ENCODE measurements around the gene SLC30A5.
A peak's percentile ranks its signal among the peaks of the same experiment; 100 is the strongest.
"Not testable (repeated sequence)": the region's sequence is repeated elsewhere in the genome, so short reads cannot be mapped to it uniquely, and the experiment has no call there.

Gene SLC30A5

GRCh38 chr5:69131304-69131703 is 37.5 kb downstream of the SLC30A5 start:
- TF ChIP-seq CTCF (IDR thresholded peaks at IDR 0.05; ENCODE audit: low read length, missing control alignments): no peak
- no peak for DNase-seq (ENCODE audit: low read depth)
- no peak overlapping the region for H3K4me3 ChIP-seq (replicated peaks; ENCODE audit: low read depth, low read length)

GRCh38 chr5:69134126-69134525 is 40.3 kb downstream of the SLC30A5 start:
- no peak for DNase-seq (ENCODE audit: low read depth)
- H3K4me3 ChIP-seq (replicated peaks; ENCODE audit: low read depth, low read length): no peak overlapping the region
- no peak for TF ChIP-seq CTCF (IDR thresholded peaks at IDR 0.05; ENCODE audit: low read length, missing control alignments)

GRCh38 chr5:69136293-69136692 is 42.5 kb downstream of the SLC30A5 start:
- DNase-seq (ENCODE audit: low read depth): peak; percentile 4
- TF ChIP-seq CTCF (IDR thresholded peaks at IDR 0.05; ENCODE audit: low read length, missing control alignments): no peak
- H3K4me3 ChIP-seq (replicated peaks; ENCODE audit: low read depth, low read length): no peak overlapping the region

- DNase-seq (ENCODE audit: low read depth); H3K4me3 ChIP-seq (replicated peaks; ENCODE audit: low read depth, low read length): not testable (repeated sequence)
These were observed 43.4 kb downstream of the SLC30A5 start for GRCh38 chr5:69137208-69137607.

- no peak for DNase-seq (ENCODE audit: low read depth)
- no peak overlapping the region for H3K4me3 ChIP-seq (replicated peaks; ENCODE audit: low read depth, low read length)
- no peak for TF ChIP-seq CTCF (IDR thresholded peaks at IDR 0.05; ENCODE audit: low read length, missing control alignments)
These were observed 44.0 kb downstream of the SLC30A5 start for GRCh38 chr5:69137807-69138206.

GRCh38 chr5:69138766-69139165 is 45.0 kb downstream of the SLC30A5 start:
- DNase-seq (ENCODE audit: low read depth): no peak
- H3K4me3 ChIP-seq (replicated peaks; ENCODE audit: low read depth, low read length): no peak overlapping the region
- no peak for TF ChIP-seq CTCF (IDR thresholded peaks at IDR 0.05; ENCODE audit: low read length, missing control alignments)

- DNase-seq (ENCODE audit: low read depth); H3K4me3 ChIP-seq (replicated peaks; ENCODE audit: low read depth, low read length): not testable (repeated sequence)
These were observed 46.4 kb downstream of the SLC30A5 start for GRCh38 chr5:69140239-69140638.

GRCh38 chr5:69140827-69141226 is 47.0 kb downstream of the SLC30A5 start:
- TF ChIP-seq CTCF (IDR thresholded peaks at IDR 0.05; ENCODE audit: low read length, missing control alignments): no peak
- no peak for DNase-seq (ENCODE audit: low read depth)
- no peak overlapping the region for H3K4me3 ChIP-seq (replicated peaks; ENCODE audit: low read depth, low read length)

- DNase-seq (ENCODE audit: low read depth); H3K4me3 ChIP-seq (replicated peaks; ENCODE audit: low read depth, low read length): not testable (repeated sequence)
These were observed 54.8 kb downstream of the SLC30A5 start for GRCh38 chr5:69148576-69148975.
